IMR-90 (cell line): Measurements from ENCODE around the gene RPL10. TPM values are rescaled to one million over a fixed set of nuclear protein-coding genes. Genes with fewer than 3 reads are reported as not detected.

Experiments
- ATAC-seq: fragments of 200-7000 bp; cut with Tn5 transposase; 2 replicates; pipeline ENCODE4 v1.9.1; 2020; ENCODE audit warnings: low read depth, mild to moderate bottlenecking, moderate library complexity
- BruUV-seq: library from RNA; stranded (reverse); fragments of 400-500 nt; replicated peaks from 2 replicates; lab custom pipeline; 2021; lab: Mats Ljungman, UMichigan
- CTCF ChIA-PET: fragments of 300-600 bp; formaldehyde crosslinking; extraction: SDS; loops from one replicate; lab custom pipeline; 2021; ENCODE audit warnings: antibody characterized with exemption; lab: Yijun Ruan, JAX
- POLR2A ChIA-PET: fragments of 300-600 bp; sonication (Branson Sonifier 250); formaldehyde crosslinking; loops from one replicate; lab custom pipeline; 2022; ENCODE audit warnings: antibody characterized with exemption; ENCODE audit not compliant: unreplicated experiment; lab: Charles Lee
- DNase-seq: peaks from one replicate; pipeline ENCODE4 v3.0.0; 2013
- H2AFZ ChIP-seq: replicated peaks from 2 replicates; pipeline ENCODE3; 2013; ENCODE audit warnings: low read length, mild to moderate bottlenecking; ENCODE audit not compliant: poor library complexity
- H2AK5ac ChIP-seq: 2 replicates; pipeline ENCODE4 v1.6.1; 2013; ENCODE audit warnings: low read depth, low read length, inconsistent platforms
- H2AK9ac ChIP-seq: replicated peaks from 2 replicates; pipeline ENCODE3; 2013; ENCODE audit warnings: mild to moderate bottlenecking, low read depth, low read length, moderate library complexity; ENCODE audit not compliant: poor library complexity
- H2BK120ac ChIP-seq: 2 replicates; pipeline ENCODE4 v1.6.1; 2013; ENCODE audit warnings: low read depth, low read length, inconsistent platforms
- H2BK15ac ChIP-seq: 3 replicates; pipeline ENCODE4 v1.6.1; 2013; ENCODE audit warnings: low read depth, low read length, inconsistent platforms
- H2BK20ac ChIP-seq: 2 replicates; pipeline ENCODE4 v1.6.1; 2013; ENCODE audit warnings: low read depth, mild to moderate bottlenecking, inconsistent platforms, low read length, moderate library complexity
- H2BK5ac ChIP-seq: 2 replicates; pipeline ENCODE4 v1.6.1; 2013; ENCODE audit warnings: mild to moderate bottlenecking, low read depth, low read length, inconsistent platforms; ENCODE audit not compliant: poor library complexity, severe bottlenecking
- H3K14ac ChIP-seq: replicated peaks from 2 replicates; pipeline ENCODE4 v1.6.1; 2013; ENCODE audit warnings: low read depth, low read length, inconsistent platforms
- H3K18ac ChIP-seq: 2 replicates; pipeline ENCODE4 v1.6.1; 2013; ENCODE audit warnings: low read depth, low read length, control low read depth
- H3K23ac ChIP-seq: 2 replicates; pipeline ENCODE4 v1.6.1; 2013; ENCODE audit warnings: low read depth, low read length, inconsistent platforms
- H3K27ac ChIP-seq: 2 replicates; pipeline ENCODE4 v1.5.1; 2013; ENCODE audit warnings: mild to moderate bottlenecking, control low read depth, low read length; ENCODE audit not compliant: insufficient read depth
- H3K27me3 ChIP-seq: 2 replicates; pipeline ENCODE4 v1.6.1; 2013; ENCODE audit warnings: low read length; ENCODE audit not compliant: control insufficient read depth, insufficient read depth
- H3K36me3 ChIP-seq: 2 replicates; pipeline ENCODE4 v1.6.1; 2013; ENCODE audit warnings: low read length, mixed read lengths; ENCODE audit not compliant: control insufficient read depth, insufficient read depth
- H3K4ac ChIP-seq: 2 replicates; pipeline ENCODE4 v1.6.1; 2013; ENCODE audit warnings: low read depth, low read length, inconsistent platforms
- H3K4me1 ChIP-seq: 2 replicates; pipeline ENCODE4 v1.6.1; 2013; ENCODE audit warnings: low read length, mixed read lengths; ENCODE audit not compliant: control insufficient read depth, insufficient read depth
- H3K4me2 ChIP-seq: 2 replicates; pipeline ENCODE4 v1.6.1; 2013; ENCODE audit warnings: low read depth, mild to moderate bottlenecking, control low read depth, low read length, moderate library complexity
- H3K4me3 ChIP-seq: 2 replicates; pipeline ENCODE4 v1.5.1; 2013; ENCODE audit warnings: low read depth, mild to moderate bottlenecking, control low read depth, low read length, moderate library complexity; ENCODE audit not compliant: insufficient read depth
- H3K56ac ChIP-seq: 2 replicates; pipeline ENCODE4 v1.6.1; 2013; ENCODE audit warnings: low read length, inconsistent platforms; ENCODE audit not compliant: insufficient read depth; ENCODE audit errors: extremely low read depth
- H3K79me1 ChIP-seq, 2 experiments: 2 replicates each; pipeline ENCODE4 v1.6.1; 2013; ENCODE audit warnings: low read length in 2 of 2, inconsistent platforms in 1 of 2, low read depth in 1 of 2
- H3K9ac ChIP-seq: 2 replicates; pipeline ENCODE4 v1.6.1; 2013; ENCODE audit warnings: low read depth, low read length, control low read depth
- H3K9me1 ChIP-seq: 2 replicates; pipeline ENCODE4 v1.6.1; 2013; ENCODE audit warnings: low read length, inconsistent platforms; ENCODE audit not compliant: insufficient read depth
- H3K9me3 ChIP-seq: 2 replicates; pipeline ENCODE4 v1.6.1; 2013; ENCODE audit warnings: low read length; ENCODE audit not compliant: control insufficient read depth, insufficient read depth
- H4K20me1 ChIP-seq: 2 replicates; pipeline ENCODE4 v1.6.1; 2013; ENCODE audit warnings: low read length, inconsistent platforms; ENCODE audit not compliant: insufficient read depth
- H4K5ac ChIP-seq: 2 replicates; pipeline ENCODE4 v1.6.1; 2013; ENCODE audit warnings: mild to moderate bottlenecking, low read depth, low read length, control low read depth
- H4K8ac ChIP-seq, 2 experiments: 2 replicates each; pipeline ENCODE4 v1.6.1; 2013; ENCODE audit warnings: low read depth in 2 of 2, low read length in 2 of 2, control low read depth in 1 of 2, inconsistent platforms in 1 of 2
- H4K91ac ChIP-seq: 2 replicates; pipeline ENCODE4 v1.6.1; 2013; ENCODE audit warnings: low read depth, low read length, inconsistent platforms; ENCODE audit not compliant: insufficient read depth
- MXI1 ChIP-seq: IDR thresholded peaks from 2 replicates; pipeline ENCODE4 v1.6.1; 2012; ENCODE audit warnings: low read depth, mild to moderate bottlenecking, low read length, moderate library complexity, borderline replicate concordance
- RAD21 ChIP-seq: IDR thresholded peaks from 2 replicates; pipeline ENCODE4 v1.6.1; 2012; ENCODE audit warnings: low read length, improper control_type of control experiment
- WGBS, 2 experiments: methylation state at CpG; one replicate each; pipeline versions ENCODE4 v1.1.5 to v1.1.7; 2013; ENCODE audit warnings: missing lambda C conversion rate in 2 of 2; ENCODE audit not compliant: insufficient read length in 1 of 2; ENCODE audit errors: extremely low coverage in 2 of 2; 5-methylcytosine and 5-hydroxymethylcytosine counted together
- dilution Hi-C: fragments of 300-500 bp; cut with HindIII; formaldehyde crosslinking; loops from one replicate; pipeline ENCODE4 v1.14.3; 2018; ENCODE audit warnings: low sequenced_read_pairs; ENCODE audit not compliant: unreplicated experiment
- in situ Hi-C: fragments of 300-500 bp; cut with MboI; formaldehyde crosslinking; loops from 3 replicates; pipeline ENCODE4 v1.14.3; 2019; ENCODE audit warnings: low sequenced_read_pairs, inconsistent platforms, mixed read lengths
- intact Hi-C: fragments of 100-400 bp; cut with micrococcal nuclease; formaldehyde crosslinking; loops from 2 replicates; pipeline ENCODE4 v1.10.0; 2022
- polyA plus RNA-seq, 3 experiments: library from polyadenylated mRNA; depleted of rRNA; stranded (reverse); fragments of >200 nt; gene quantifications; 2 replicates each; pipeline ENCODE4 v1.2.3, GENCODE V29; 2012; ENCODE audit warnings: low replicate concordance in 1 of 3
- total RNA-seq: library from RNA; depleted of rRNA; stranded (reverse); fragments of >200 nt; gene quantifications from 2 replicates; pipeline ENCODE4 v1.2.3, GENCODE V29; 2012
- TF ChIP-seq, protein P1 (sequence below): fragments of 150-350 bp; IDR thresholded peaks from 2 replicates; pipeline ENCODE4 v1.6.1; 2017; ENCODE audit warnings: mild to moderate bottlenecking, antibody characterized with exemption, low read length, low read depth

The RPL10 gene
- total and polyA plus RNA-seq, 2 of the 4 experiments (the other 2 are of a cell fraction), result 1,582 to 7,467 TPM

GRCh38 chrX:154349359-154349935 is 48.7 kb upstream of the RPL10 start:
- H3K27me3 ChIP-seq, result no peaks in the 10 kb centered on the region
- H3K79me1 ChIP-seq, result peaks cover 3 to 27% of the 10 kb centered on the region in 2 experiments; a peak in 3 of 4 replicates
- in situ Hi-C loops (no loop called here), intact Hi-C loops (no loop called here), dilution Hi-C loops (no loop called here)
- WGBS, 2 experiments, result 85% methylated on average over 9 of the region's 19 CpGs; no CpG with 5 or more reads in 1 of the 2 experiments
- no peak overlapping the region for H2BK20ac ChIP-seq
- no peak for TF ChIP-seq MXI1
- TF ChIP-seq RAD21, result no peak
- TF ChIP-seq, protein P1, sequence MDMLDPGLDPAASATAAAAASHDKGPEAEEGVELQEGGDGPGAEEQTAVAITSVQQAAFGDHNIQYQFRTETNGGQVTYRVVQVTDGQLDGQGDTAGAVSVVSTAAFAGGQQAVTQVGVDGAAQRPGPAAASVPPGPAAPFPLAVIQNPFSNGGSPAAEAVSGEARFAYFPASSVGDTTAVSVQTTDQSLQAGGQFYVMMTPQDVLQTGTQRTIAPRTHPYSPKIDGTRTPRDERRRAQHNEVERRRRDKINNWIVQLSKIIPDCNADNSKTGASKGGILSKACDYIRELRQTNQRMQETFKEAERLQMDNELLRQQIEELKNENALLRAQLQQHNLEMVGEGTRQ, result no peak
- no peak overlapping the region for H3K56ac ChIP-seq
- H3K4ac ChIP-seq, result no peak overlapping the region
- no peak overlapping the region for H2BK5ac ChIP-seq
- no peak overlapping the region for H3K18ac ChIP-seq
- no peak overlapping the region for H4K8ac ChIP-seq
- ChIA-PET CTCF (no interaction called here), POLR2A (no interaction called here)
- peak overlapping the region; percentile 32 for H2AFZ ChIP-seq
- no peak overlapping the region for H2BK120ac ChIP-seq
- no peak overlapping the region for H3K4me2 ChIP-seq
- no peak overlapping the region for H4K5ac ChIP-seq
- H3K9me3 ChIP-seq, result no peaks in the 10 kb centered on the region; the same call in 1 of the 2 replicates
- no peak overlapping the region for H2AK5ac ChIP-seq
- no peak for DNase-seq
- H3K4me3 ChIP-seq, result no peak overlapping the region
- no peak overlapping the region for H3K9ac ChIP-seq
- H2AK9ac ChIP-seq, result no peak overlapping the region
- no peaks in the 10 kb centered on the region for H3K4me1 ChIP-seq
- no peak overlapping the region for H3K27ac ChIP-seq
- no peak for ATAC-seq
- no peak overlapping the region for H3K23ac ChIP-seq
- H2BK15ac ChIP-seq, result no peak overlapping the region
- no peak overlapping the region for H3K14ac ChIP-seq
- no TSS peak for BruUV-seq
- H3K9me1 ChIP-seq, result no peaks in the 10 kb centered on the region
- H4K91ac ChIP-seq, result no peak overlapping the region
- H3K36me3 ChIP-seq, result peaks cover 65% of the 10 kb centered on the region
- peaks cover 73% of the 10 kb centered on the region for H4K20me1 ChIP-seq
